ENCODE results near the gene TENM4.

The TENM4 gene

DNA sequence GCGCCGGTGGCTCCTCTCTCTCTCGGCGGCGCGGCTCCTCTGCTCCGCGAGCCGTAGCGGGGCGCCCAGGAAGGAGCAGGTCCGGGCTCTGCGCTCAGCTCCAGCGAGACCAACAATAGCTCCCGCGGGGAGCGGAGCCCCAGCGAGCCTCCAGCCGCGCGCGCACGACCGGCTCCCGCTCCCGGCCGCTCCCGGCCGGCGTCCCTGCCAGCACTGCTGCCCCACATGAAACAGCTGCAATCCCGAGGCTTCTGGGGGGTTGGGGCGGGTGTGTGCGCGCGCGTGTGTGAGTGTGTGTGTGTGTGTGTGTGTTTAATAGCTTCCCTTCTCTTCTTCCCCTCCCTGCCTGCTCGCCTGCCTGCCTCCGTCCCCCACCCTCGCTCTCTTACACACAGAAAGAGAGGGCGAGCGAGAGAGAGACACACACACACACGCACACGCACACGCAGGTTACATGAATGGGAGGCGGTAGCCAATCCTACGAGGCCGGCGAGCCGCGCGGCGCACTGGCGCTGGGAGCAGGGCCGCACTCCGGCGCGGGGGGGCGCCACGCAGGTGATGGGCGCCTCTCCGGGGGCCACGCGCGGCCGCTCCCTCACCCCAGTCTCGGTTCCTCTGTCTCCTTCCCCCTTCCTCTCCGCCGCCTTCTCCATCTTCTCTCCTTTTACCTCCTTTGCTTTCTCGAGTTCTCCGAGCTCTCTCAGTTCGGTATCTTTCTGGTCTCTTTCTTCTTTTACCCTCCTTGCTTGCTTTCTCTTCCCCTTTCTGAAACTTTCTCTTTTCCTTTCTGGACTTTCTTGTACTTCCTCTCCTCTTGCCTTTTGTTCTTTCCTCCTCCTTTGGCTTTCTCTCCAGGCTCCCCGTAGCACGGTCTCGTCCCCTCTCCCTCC, at the start of gene TENM4:
TENM4 (minus strand) TSS at position 460 of the 890 bp plus-strand sequence. CDS start 371,086 bp downstream, outside the sequence.
- DNase-seq (ENCODE audit: low read depth in 2 of 2), result no peak

DNA sequence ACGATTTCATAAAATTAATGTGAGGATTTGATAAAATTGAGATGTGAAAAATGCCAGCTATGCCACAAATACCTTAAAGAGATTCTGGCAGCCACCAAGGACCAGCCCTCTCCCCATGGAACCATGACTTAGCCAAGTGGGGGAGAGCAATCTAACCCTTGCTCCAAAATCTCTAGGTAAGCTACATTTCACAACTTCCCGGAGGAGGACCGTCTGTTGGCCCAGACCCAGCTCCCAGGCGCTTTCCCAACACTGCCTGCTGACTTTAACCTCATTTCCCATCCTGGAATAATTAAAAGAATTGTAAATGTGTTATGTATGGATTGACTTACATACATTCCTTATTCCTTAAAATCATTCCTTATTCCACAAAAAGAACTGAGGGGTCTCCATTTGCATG, 47.5 kb upstream of the TENM4 start:
- no peak for DNase-seq (ENCODE audit: low read depth in 2 of 2)

DNA sequence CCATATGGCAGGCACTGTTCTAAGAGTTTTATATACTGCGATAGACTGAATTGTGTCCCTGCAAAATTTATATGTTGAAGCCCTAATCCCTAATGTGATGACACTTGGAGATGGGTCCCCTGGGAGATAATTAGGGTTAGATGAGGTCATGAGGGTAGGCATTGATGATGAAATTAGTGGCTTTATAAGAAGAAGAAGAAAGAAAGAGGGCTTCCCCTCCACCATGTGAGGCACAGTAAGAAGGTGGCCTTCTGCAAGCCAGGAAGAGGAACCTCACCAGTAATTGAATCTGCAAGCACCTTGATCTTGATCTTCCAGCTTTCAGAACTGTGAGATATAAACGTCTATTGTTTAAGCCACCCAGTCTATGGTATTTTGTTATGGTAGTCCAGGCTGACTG, 46.6 kb upstream of the TENM4 start:
- no peak for DNase-seq (ENCODE audit: low read depth in 2 of 2)

DNA sequence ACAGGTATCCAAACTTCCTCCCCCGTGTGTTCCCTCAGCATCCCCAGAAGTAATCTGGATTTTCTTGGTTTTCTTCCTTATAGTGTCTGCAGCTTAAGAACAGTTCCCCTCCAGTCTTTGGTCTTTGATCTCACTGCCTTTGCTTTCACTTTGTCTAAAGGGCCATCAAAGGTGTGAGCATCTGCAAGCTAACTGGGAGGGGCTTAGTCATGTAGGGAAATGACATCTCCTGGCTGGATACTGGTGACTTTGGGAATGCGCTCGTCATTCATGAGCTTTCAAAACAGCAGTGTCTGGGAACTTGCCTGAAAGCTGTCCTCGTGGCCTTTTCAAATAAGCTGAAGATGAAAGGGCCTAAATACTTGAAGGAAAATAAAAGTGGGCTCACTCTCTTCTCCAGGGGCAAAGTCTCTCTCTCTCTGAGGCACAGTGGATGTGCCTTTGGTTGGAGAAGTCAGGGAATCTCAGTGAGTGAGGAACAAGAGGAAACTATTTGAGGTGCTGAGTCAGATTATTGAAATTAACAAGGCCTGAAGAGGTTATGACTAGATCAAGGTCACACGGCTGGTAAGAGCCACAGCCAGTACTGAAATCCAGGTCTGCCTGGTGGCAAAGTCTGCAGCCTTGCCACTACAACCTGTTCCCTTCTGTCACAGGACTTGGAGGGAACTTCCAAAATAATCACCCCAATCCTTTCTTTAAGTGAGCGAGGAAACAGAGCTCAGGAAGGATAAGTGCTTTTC, 45.6 kb upstream of the TENM4 start:
- no peak for DNase-seq (ENCODE audit: low read depth in 2 of 2)

DNA sequence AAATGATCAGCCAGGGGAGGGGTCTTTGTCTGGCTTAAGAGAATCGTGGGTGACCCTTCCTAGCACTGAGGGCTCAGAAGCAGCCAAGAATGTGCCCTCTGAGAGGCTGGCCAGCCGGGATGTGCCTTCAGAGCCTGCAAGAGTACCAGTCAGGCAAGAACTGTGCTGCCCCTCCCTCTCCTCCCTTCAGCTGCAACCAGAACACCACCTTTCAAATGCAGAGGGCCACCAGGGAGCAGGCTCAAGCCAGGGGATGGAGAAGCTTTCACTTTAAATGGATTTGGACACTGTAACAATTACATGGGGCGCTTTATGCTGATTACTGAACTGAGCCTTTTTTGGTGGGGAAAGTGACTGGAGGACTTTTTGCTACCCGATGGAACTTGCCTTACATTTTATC, 44.9 kb upstream of the TENM4 start:
- no peak for DNase-seq (ENCODE audit: low read depth in 2 of 2)

DNA sequence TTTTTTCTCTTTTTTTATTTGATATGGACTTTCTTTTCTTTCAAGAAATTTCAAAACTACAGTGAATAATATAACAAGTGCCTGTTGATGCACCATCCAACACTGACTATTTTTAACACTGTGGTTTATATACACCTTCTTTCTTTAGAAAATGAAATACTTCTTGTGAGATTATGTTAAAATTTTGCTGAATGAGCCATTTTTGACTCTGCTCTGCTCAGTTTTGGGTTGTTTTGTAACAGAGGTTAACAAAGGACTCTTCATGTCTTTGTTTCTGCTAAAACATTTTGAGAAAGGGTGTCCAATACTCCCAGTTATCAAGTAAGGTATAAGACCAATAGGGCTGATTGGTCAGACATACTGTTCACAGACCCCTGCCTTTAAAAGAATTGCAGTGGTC, 44.0 kb upstream of the TENM4 start:
- no peak for DNase-seq (ENCODE audit: low read depth in 2 of 2)

DNA sequence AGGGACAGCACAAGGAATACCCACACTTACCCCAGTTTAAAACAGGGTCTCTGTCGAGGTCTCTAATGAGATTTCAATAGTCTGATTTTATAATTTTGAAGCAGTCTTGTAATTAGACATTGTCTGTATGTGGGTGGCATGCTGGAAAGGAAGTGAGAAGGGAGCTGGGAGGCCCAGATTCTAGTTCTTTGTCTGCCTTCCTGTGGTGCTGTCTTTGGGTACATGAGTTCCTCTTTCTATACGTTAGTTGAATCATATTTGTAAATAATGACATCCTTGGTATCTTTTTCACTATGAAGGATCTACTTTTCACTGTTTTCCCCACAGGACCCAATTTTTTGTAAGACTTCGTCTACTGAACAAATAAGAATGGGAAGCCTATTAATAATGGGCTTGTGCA, 42.0 kb upstream of the TENM4 start:
- DNase-seq (ENCODE audit: low read depth in 2 of 2), result no peak

DNA sequence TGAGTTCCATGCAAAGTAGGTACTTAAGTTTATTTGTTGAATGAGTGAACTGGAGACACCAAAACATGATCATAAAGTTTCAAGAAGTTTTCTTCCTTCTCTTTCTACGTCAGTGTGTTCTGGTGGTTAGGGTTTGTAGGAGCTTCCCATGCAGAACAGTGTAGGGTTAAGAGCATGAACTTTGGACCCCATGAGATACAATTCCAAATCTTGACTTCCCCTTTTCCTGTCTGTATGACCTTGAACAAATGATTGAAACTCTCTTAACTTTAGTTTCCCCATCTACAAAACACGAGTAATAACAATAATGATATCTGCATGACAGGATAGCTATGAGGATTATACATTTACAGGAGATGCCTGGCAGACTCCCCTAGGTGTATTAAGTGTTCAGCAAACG, 41.0 kb upstream of the TENM4 start:
- DNase-seq (ENCODE audit: low read depth in 2 of 2), result no peak

DNA sequence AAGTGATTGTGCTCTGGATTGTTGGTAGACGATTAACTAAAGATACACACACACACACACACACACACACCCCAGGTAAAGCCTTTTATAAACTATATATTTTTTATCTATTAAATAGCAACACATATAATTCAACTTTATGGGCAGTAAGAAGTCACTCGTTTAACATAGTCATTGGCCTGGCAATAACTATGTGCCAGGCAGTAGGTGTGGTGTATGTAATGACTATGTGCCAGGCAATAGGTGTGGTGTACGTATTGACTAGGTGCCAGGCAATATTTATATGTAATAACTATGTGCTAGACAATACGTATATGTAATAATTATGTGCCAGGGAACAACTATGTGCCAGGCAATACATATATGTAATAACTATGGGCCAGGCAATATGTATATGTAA, 40.0 kb upstream of the TENM4 start:
- DNase-seq (ENCODE audit: low read depth in 2 of 2), result no peak

DNA sequence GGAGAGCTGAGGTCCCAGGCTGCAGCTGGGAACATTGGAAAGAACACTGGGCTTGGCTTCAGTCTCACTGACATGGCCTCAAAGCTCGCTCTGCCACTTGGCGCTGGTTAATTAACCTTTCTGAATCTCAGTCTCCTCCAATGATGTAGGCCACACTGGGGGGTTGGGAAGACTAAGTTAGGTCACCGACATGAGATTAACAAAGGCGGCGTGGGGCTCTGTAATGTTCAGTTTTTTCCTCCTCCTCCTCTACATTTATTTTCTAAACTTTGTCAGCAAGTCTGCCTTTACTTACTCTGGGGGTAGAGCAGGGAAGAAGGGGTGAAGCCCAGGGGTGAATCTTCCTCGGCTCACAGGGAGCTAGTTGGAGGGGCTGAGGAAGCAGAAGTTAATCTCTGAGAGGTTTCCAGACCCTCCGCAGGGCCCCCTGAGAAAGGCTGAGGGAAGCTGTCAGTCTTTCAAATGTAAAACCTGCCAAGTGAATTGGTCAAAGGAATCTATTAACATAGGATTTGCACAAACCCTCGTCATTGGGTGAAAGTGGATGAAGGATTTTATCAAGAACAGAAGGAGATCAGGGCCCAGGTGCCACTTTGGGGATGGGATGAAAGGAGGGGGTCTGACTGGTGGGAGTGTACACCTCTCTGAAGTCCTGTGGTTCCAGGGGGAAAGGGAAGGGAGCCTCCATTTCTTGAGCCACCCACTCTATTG, 32.1 kb upstream of the TENM4 start:
- no peak for DNase-seq (ENCODE audit: low read depth in 2 of 2)

DNA sequence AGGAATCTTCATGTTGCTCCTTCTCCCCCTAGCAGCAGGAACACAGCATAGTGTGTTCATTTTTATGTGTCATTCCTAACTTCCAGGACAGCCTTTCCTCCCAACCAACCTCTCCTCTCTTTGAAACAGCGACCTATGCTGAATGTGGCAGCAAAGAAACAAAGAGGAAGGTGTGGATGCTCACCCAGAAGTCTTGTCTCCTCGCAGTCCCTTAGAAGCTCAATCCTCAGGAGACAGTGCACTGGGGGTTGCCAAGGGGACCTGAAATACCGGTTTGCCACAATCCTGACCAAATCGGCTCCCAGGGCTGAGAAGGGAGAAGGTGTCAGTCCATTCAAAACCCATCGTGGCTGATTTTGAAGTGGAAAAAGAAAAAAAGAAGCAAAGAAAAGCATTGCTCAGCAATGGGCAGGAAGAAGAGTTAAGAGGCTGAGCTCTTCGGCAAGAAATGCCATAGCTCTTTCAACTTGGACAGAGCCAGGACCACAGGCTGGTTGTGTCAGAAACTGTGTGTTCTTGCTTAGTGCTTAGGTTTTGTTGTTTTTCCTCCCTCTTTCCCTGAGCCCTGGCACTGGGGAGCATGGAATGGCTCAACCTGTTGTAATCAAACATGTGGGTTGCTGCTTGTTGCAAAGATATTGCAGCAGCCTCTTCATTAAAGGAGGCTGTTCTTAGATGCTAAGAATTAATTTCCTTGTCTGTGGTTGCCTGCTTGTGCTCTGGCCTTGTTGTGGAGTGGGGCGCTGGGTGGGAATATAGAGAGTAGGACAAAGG, 30.4 kb upstream of the TENM4 start:
- no peak for DNase-seq (ENCODE audit: low read depth in 2 of 2)

DNA sequence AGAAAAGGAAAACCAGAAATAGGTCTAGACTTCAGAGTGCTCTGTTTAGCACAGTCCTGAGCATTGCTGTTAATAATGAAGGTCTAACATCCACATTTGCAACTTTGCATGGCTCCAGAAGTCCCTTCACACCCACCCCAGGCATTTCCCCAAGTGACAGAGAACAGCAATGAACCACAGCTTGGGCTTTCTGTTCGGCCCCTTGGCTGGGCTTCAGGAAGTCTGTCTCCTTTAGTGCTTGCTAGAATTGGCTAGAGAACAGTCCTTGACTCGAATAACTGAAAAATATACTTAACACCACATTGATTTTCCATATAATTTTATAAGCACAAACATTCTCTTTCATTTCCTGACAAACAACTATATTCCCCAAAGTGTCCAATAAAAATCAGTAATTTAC, 29.3 kb upstream of the TENM4 start:
- no peak for DNase-seq (ENCODE audit: low read depth in 2 of 2)

DNA sequence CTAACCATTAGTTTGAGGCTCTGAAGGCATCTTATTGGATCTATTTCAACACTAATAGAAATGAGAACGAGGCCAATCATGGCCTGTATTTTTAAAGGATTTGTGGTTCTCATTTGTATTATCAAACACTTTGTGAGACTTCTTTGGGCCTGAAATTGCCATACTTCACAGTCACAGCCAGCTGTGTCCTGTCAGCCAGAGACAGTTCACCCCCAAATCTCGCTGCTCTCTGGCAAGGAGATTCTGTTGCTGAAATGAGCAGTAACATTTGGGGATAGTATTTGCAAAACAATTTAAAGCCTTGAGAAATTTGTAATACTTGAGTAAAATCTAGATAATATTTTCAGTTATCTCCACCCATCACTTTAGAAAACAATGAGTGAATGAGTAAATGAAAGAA, 26.9 kb upstream of the TENM4 start:
- no peak for DNase-seq (ENCODE audit: low read depth in 2 of 2)

DNA sequence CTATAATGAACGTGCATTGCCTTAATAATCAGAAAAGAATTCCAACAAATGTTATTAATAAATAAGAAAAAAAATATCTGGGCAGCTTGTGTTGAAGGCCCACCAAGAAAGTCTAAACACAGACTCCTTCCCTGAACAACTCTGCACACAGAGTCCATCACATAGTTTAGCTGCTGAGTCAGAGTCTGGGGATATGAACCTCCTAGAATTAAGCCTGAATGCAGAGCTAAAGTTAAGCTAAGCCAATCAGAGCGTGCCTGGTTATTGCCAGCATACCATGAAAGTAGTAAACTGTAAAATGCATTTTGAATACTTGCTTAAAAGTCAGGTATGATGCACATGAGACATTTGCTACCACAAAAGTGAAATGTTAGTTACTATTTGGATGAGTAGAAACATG, 25.6 kb upstream of the TENM4 start:
- DNase-seq (ENCODE audit: low read depth in 2 of 2), result no peak

DNA sequence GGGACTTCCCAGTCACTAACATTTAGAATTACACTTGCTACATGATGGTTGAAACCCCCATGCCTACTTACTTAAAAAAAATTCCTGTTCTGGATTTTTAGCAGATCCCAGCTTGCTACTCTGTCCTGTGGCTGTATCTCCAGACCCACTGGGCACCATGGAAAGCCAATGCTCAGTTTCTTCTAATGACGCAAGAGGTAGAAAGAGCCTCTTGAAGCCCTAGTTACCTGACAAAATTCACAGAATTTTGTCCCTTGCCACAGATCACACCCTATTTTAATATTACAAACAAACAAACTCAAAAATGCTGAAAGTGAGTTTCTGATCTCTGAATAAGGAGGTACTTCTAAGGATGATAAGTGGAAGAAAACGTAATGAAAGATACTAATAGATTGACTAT, 24.3 kb upstream of the TENM4 start:
- no peak for DNase-seq (ENCODE audit: low read depth in 2 of 2)

DNA sequence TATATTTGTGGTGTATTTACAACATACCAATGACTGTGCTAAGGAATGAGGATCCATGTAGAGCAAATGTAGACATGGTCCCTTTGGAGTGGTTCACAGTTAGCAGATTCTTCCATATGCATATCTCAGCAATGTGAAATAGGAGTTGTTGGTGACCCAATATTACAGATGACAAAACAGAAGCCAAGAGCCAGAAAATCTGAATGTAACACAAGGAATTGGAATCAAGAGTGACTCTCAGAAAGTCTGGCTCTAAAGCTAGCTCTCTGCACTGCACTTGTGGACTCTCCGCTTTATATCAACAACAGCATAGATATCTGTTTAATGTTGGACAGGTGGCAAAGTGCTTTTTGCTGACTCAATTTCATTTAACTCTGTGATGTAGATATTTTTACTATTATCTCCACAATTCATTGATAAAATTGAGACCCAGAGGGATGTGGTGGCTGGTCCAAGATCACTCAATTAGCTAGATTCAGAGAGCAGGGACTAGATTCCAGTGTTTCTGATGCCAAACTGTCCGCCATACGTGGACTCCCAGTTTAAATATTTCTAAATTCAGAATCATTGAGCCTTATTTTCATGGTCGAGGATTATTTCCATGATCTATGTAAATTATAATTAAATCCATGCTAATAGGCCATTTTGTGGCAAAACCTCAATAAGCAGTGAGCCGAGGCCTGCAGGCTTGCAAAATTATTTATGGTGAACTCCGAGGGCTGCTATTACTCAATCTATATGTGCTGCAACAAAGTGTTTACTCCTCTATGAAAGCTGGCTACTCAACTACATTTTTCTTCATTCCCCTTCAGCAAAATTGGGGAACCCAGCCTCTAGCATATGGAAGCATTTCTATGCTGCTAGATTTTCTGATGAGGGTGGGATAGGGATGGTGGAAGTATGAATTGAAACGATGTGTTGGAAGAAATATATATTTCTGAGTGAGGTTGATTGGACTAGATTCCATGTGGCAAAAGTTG, 21.1 kb upstream of the TENM4 start:
- DNase-seq (ENCODE audit: low read depth in 2 of 2), result no peak

DNA sequence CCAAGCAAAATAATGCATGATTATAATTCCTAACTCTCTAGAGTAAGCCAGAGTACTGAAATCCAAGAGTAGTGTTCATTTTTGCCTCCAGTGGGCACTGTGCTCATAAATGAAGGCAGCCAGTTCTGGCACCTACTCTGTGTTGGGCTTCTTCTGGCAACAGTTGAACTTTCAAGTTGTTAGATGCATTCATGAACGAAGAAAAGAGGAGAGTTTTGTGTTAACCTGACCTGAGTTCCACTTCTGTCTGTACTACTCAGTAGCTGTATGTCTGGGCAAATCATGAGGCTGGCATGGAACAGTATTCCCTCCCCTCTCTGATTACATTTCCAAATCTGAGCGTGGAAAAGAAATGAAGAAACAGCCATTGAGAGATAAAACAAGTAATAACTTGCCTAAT, 20.3 kb upstream of the TENM4 start:
- no peak for DNase-seq (ENCODE audit: low read depth in 2 of 2)

DNA sequence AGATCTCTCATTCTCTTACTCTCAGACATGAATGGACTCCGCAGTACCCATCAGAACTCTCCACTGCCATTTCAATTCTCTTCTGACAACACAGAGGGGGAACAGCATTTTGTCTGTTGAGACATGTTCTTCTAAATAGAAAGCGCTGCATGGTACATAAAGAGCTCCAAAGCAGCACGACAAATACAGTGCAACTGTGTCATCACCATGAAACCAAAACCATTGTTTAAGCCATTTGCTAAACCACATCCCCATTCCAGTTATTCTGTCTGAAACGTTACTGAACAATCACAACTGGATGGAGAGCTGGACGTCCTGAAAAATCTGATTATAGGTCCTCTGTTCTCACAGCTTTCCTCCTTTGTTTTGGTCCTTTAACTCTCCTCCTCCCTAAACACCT, 17.9 kb upstream of the TENM4 start:
- no peak for DNase-seq (ENCODE audit: low read depth in 2 of 2)

DNA sequence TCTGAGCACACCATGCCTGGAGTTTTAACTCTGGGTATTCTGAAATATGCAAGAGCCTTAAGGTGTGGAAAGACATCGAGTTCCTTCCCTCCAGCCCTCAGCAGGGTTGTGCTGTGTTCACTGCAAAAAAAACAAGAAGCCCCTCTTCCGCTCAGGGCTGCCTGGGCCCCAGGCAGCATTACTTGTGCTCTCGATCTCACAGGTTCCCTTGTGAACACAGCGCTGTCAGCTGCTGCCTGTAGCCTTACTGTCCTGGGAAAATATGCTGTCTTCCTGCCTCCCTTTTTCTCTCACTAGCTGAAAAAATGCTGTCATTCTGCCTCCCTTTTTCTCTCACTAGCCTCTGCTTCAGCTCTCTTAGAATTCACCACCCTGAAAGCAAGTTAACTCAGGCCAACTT, 15.7 kb upstream of the TENM4 start:
- DNase-seq (ENCODE audit: low read depth in 2 of 2), result no peak

DNA sequence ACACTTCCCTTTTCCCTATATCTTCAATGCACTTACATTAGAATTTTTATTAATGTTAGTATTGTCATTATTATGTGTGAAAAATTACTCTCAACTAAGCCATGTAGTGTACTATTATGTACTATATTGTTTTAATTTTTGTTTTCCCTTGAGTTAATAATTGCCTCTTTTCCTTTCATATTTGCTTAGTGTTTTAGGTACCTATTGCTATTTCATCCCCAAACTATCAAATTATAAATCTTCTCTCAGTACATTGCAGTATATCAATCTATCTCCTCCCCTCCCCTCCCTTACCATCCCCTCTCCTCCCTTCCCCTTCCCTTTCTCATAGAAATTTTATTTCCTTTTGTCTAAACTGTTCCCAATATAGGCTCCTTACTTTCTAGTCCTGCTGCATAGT, 12.8 kb upstream of the TENM4 start:
- DNase-seq (ENCODE audit: low read depth in 2 of 2), result no peak

DNA sequence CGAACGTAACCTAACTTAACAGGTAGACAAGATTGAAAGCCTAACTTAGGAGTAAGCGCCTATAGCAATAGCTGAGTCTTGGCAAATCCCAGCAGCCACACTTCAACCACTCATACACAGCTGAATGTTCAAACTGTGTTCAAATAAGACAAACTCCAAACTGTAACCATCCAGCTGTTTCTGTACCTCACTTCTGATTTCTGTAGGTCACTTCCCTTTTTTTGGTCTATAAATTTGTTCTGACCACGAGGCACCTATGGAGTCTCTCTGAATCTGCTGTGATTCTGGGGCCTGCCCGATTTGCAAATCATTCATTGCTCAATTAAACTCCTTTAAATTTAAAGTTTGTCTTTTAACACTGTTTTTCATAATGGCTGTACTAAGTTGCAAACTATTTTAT, 8.2 kb upstream of the TENM4 start:
- DNase-seq (ENCODE audit: low read depth in 2 of 2), result no peak

All from stimulated activated CD8-positive, alpha-beta memory T cell treated with anti-CD3 and anti-CD28 coated beads, Interleukin-15, amount 100 ng/mL, for 48 hours (primary cell).